ENCODE data around the gene FRMPD4.

Gene FRMPD4

GRCh38 chrX:12701628-12702027 lies 563.4 kb downstream of the FRMPD4 start:
- FAIRE-seq (peak; percentile 87), DNase-seq (ENCODE audit: extremely low spot score, insufficient read length, low read depth) (peak; percentile 12)

GRCh38 chrX:12702509-12703091 lies 564.3 kb downstream of the FRMPD4 start:
- FAIRE-seq: no peak
- DNase-seq (ENCODE audit: extremely low spot score, insufficient read length, low read depth): no peak

GRCh38 chrX:12704706-12705105 lies 566.4 kb downstream of the FRMPD4 start:
- FAIRE-seq (peak; percentile 18), DNase-seq (ENCODE audit: extremely low spot score, insufficient read length, low read depth) (no peak)

GRCh38 chrX:12709047-12709446 lies 570.8 kb downstream of the FRMPD4 start:
- FAIRE-seq (peak; percentile 60), DNase-seq (ENCODE audit: extremely low spot score, insufficient read length, low read depth) (peak; percentile 2)

GRCh38 chrX:12711435-12712040 lies 573.3 kb downstream of the FRMPD4 start:
- no peak for DNase-seq (ENCODE audit: extremely low spot score, insufficient read length, low read depth)
- FAIRE-seq: no peak

- FAIRE-seq: no peak
- no peak for DNase-seq (ENCODE audit: extremely low spot score, insufficient read length, low read depth)
Measured at GRCh38 chrX:12716574-12716973, 578.3 kb downstream of the FRMPD4 start.

- no peak for FAIRE-seq
- DNase-seq (ENCODE audit: extremely low spot score, insufficient read length, low read depth): no peak
Measured at GRCh38 chrX:12719837-12720236, 581.6 kb downstream of the FRMPD4 start.

GRCh38 chrX:12721042-12721441 lies 582.8 kb downstream of the FRMPD4 start:
- DNase-seq (ENCODE audit: extremely low spot score, insufficient read length, low read depth) (no peak), FAIRE-seq (no peak)

- DNase-seq (ENCODE audit: extremely low spot score, insufficient read length, low read depth) (no peak), FAIRE-seq (no peak)
Measured at GRCh38 chrX:12722314-12722713, 584.0 kb downstream of the FRMPD4 start.

GRCh38 chrX:12741416-12741815 lies 603.1 kb downstream of the FRMPD4 start:
- DNase-seq (ENCODE audit: extremely low spot score, insufficient read length, low read depth): no peak
- FAIRE-seq: no peak

- DNase-seq (ENCODE audit: extremely low spot score, insufficient read length, low read depth): no peak
- no peak for FAIRE-seq
Measured at GRCh38 chrX:12747433-12747832, 609.2 kb downstream of the FRMPD4 start.

- FAIRE-seq (no peak), DNase-seq (ENCODE audit: extremely low spot score, insufficient read length, low read depth) (no peak)
Measured at GRCh38 chrX:12751887-12752286, 613.6 kb downstream of the FRMPD4 start.

GRCh38 chrX:12753366-12753765 lies 615.1 kb downstream of the FRMPD4 start:
- no peak for DNase-seq (ENCODE audit: extremely low spot score, insufficient read length, low read depth)
- FAIRE-seq: no peak

GRCh38 chrX:12758291-12758690 lies 620.0 kb downstream of the FRMPD4 start:
- no peak for FAIRE-seq
- DNase-seq (ENCODE audit: extremely low spot score, insufficient read length, low read depth): no peak

GRCh38 chrX:12767856-12768255 lies 629.6 kb downstream of the FRMPD4 start:
- FAIRE-seq (no peak), DNase-seq (ENCODE audit: extremely low spot score, insufficient read length, low read depth) (no peak)

GRCh38 chrX:12768491-12768890 lies 630.2 kb downstream of the FRMPD4 start:
- FAIRE-seq (no peak), DNase-seq (ENCODE audit: extremely low spot score, insufficient read length, low read depth) (no peak)

- peak; percentile 73 for FAIRE-seq
- DNase-seq (ENCODE audit: extremely low spot score, insufficient read length, low read depth): no peak
Measured at GRCh38 chrX:12770440-12770839, 632.2 kb downstream of the FRMPD4 start.

GRCh38 chrX:12771445-12772069 lies 633.3 kb downstream of the FRMPD4 start:
- DNase-seq (ENCODE audit: extremely low spot score, insufficient read length, low read depth) (peak; percentile 11), FAIRE-seq (peak; percentile 64)

Measured in GM18507 (cell line).